ENCODE data around the gene HSD11B1. TPM values are rescaled to one million over a fixed set of nuclear protein-coding genes. Genes with fewer than 3 reads are reported as not detected.

The HSD11B1 gene
- total and polyA plus RNA-seq, 2 donors (not counting 3 experiments of a cell fraction or from before 2014, with no cell fraction given) = not detected

- dilution Hi-C loops (cut with MboI; ENCODE audit: extremely low pct_ligation_motif_present, low sequenced_read_pairs) = no loop called here
- Histone ChIP-seq H3K36me3 (ENCODE audit: control insufficient read depth in 2 of 2, extremely low read depth in 1 of 2, insufficient read depth in 2 of 2, low read length in 2 of 2) (no peaks in the 10 kb centered on the region), H3K4me3 (replicated peaks in 1 of 3; ENCODE audit: insufficient read depth in 1 of 3, low read depth in 1 of 3, low read length in 3 of 3) (no peak overlapping the region), H3K9ac (replicated peaks; ENCODE audit: extremely low read depth, insufficient read depth, low read length) (no peak overlapping the region), H4K20me1 (replicated peaks; ENCODE audit: control insufficient read depth, extremely low read depth, insufficient read depth, low read length) (no peaks in the 10 kb centered on the region), H2AFZ (ENCODE audit: low read depth, low read length) (no peak overlapping the region), H3K27me3 (ENCODE audit: control insufficient read depth in 2 of 2, insufficient read depth in 2 of 2, low read length in 2 of 2) (peaks cover 0 to 2% of the 10 kb centered on the region in 2 experiments), H3K27ac (ENCODE audit: insufficient read depth, low read depth, low read length) (no peak overlapping the region), H3K79me2 (ENCODE audit: control insufficient read depth, insufficient read depth, low read length) (no peaks in the 10 kb centered on the region), H3K9me1 (replicated peaks; ENCODE audit: control insufficient read depth, extremely low read depth, insufficient read depth, low read length) (no peaks in the 10 kb centered on the region), H3K4me2 (ENCODE audit: insufficient read depth, low read length) (no peak overlapping the region), H3K4me1 (ENCODE audit: control insufficient read depth, extremely low read depth, insufficient read depth, low read length) (peaks cover 18% of the 10 kb centered on the region), H3K9me3 (replicated peaks; ENCODE audit: control insufficient read depth, insufficient read depth, low read length) (no peaks in the 10 kb centered on the region)
- no peak for TF ChIP-seq GATA2 (IDR thresholded peaks at IDR 0.05; ENCODE audit: insufficient read depth, insufficient read length, low read depth, low read length)
- TF ChIP-seq MYC (IDR thresholded peaks at IDR 0.05; ENCODE audit: low read depth, low read length) = no peak
- TF ChIP-seq EZH2 (IDR thresholded peaks at IDR 0.05; ENCODE audit: borderline replicate concordance, low read depth, low read length, severe bottlenecking) = no peak
- no peak for TF ChIP-seq CTCF (IDR thresholded peaks at IDR 0.05; ENCODE audit: extremely low read depth in 1 of 2, insufficient read depth in 1 of 2, low read depth in 1 of 2, low read length in 2 of 2)
- TF ChIP-seq FOS (IDR thresholded peaks at IDR 0.05; ENCODE audit: borderline replicate concordance, insufficient read depth, low read length) = no peak
- TF ChIP-seq POLR2AphosphoS5 (IDR thresholded peaks at IDR 0.05; ENCODE audit: insufficient read depth, low read depth, low read length) = no peak
- TF ChIP-seq JUN (IDR thresholded peaks at IDR 0.05; ENCODE audit: borderline replicate concordance, insufficient read depth, insufficient read length, low read depth) = no peak
- TF ChIP-seq MAX (IDR thresholded peaks at IDR 0.05; ENCODE audit: insufficient read depth, insufficient read length) = no peak
- no peak for TF ChIP-seq POLR2A (IDR thresholded peaks at IDR 0.05; ENCODE audit: low read depth, low read length)
- DNase-seq (ENCODE audit: low read depth, low spot score) (no peak), FAIRE-seq (no peak)
- POLR2A ChIA-PET = no interaction called here
- CTCF ChIA-PET = interaction anchor here (1.7 to 4.5 kb wide), 2 partner anchors 19 to 56 kb away, joined by 7 to 33 read pairs; no protein-coding TSS in a partner anchor
- BruUV-seq (replicated peaks) = no TSS peak
- intact Hi-C loops (cut with micrococcal nuclease) = no loop called here
Observed at GRCh38 chr1:209767096-209767495, 62.5 kb downstream of the HSD11B1 start.

All from endothelial cell of umbilical vein (primary cell).